Measurements from ENCODE around the gene ARL4C. TPM values are rescaled to one million over a fixed set of nuclear protein-coding genes. Genes with fewer than 3 reads are reported as not detected.

ARL4C gene
- total and polyA plus RNA-seq, 9 donors = 0.94 to 18.3 (median 5.1) TPM

GRCh38 chr2:234476766-234477165, 20.1 kb downstream of the ARL4C start:
- intact Hi-C loops (cut with DNase I) = no loop called here
- DNase-seq = no peak
- no peak overlapping the region for H3K4me3 ChIP-seq
- no peak overlapping the region for H3K27ac ChIP-seq
- 82 to 92% (median 85%) methylated on average over 7 of the region's 7 CpGs for WGBS, 3 donors
- no peaks in the 10 kb centered on the region for H3K9me3 ChIP-seq
- no peaks in the 10 kb centered on the region for H3K4me1 ChIP-seq (ENCODE audit: insufficient read depth)
- no peaks in the 10 kb centered on the region for H3K27me3 ChIP-seq
- TF ChIP-seq POLR2A (IDR thresholded peaks at IDR 0.05) (no peak), EP300 (IDR thresholded peaks at IDR 0.05) (no peak), CTCF (IDR thresholded peaks at IDR 0.05) (no peak)
- no peaks in the 10 kb centered on the region for H3K36me3 ChIP-seq

GRCh38 chr2:234474654-234475053, 22.2 kb downstream of the ARL4C start:
- Histone ChIP-seq H3K36me3 (no peaks in the 10 kb centered on the region), H3K4me3 (no peak overlapping the region), H3K4me1 (ENCODE audit: insufficient read depth) (no peaks in the 10 kb centered on the region), H3K27me3 (no peaks in the 10 kb centered on the region), H3K27ac (no peak overlapping the region), H3K9me3 (no peaks in the 10 kb centered on the region)
- 92 to 95% (median 94%) methylated on average over 3 of the region's 3 CpGs for WGBS, 3 donors
- DNase-seq = no peak
- TF ChIP-seq EP300 (IDR thresholded peaks at IDR 0.05) = no peak
- no peak for TF ChIP-seq CTCF (IDR thresholded peaks at IDR 0.05)
- no peak for TF ChIP-seq POLR2A (IDR thresholded peaks at IDR 0.05)
- intact Hi-C loops (cut with DNase I) = no loop called here

- Histone ChIP-seq H3K27ac (no peak overlapping the region), H3K4me3 (no peak overlapping the region), H3K27me3 (no peaks in the 10 kb centered on the region), H3K4me1 (ENCODE audit: insufficient read depth) (no peaks in the 10 kb centered on the region), H3K9me3 (no peaks in the 10 kb centered on the region), H3K36me3 (no peaks in the 10 kb centered on the region)
- no peak for DNase-seq
- intact Hi-C loops (cut with DNase I) = no loop called here
- TF ChIP-seq CTCF (IDR thresholded peaks at IDR 0.05) = no peak
Measured at GRCh38 chr2:234472155-234472554, 24.7 kb downstream of the ARL4C start.

GRCh38 chr2:234469972-234470371, 26.9 kb downstream of the ARL4C start:
- no peaks in the 10 kb centered on the region for H3K4me1 ChIP-seq (ENCODE audit: insufficient read depth)
- DNase-seq = no peak
- H3K27me3 ChIP-seq = no peaks in the 10 kb centered on the region
- H3K9me3 ChIP-seq = no peaks in the 10 kb centered on the region
- intact Hi-C loops (cut with DNase I) = no loop called here
- TF ChIP-seq CTCF (IDR thresholded peaks at IDR 0.05) (no peak), POLR2A (IDR thresholded peaks at IDR 0.05) (no peak), EP300 (IDR thresholded peaks at IDR 0.05) (no peak)
- H3K27ac ChIP-seq = no peak overlapping the region
- WGBS, 3 donors = 87 to 92% (median 91%) methylated on average over 4 of the region's 4 CpGs
- no peaks in the 10 kb centered on the region for H3K36me3 ChIP-seq
- H3K4me3 ChIP-seq = no peak overlapping the region

Measured in ovary (tissue), 9 donors.